ENCODE data around the gene MACROD2.

MACROD2 gene

DNA sequence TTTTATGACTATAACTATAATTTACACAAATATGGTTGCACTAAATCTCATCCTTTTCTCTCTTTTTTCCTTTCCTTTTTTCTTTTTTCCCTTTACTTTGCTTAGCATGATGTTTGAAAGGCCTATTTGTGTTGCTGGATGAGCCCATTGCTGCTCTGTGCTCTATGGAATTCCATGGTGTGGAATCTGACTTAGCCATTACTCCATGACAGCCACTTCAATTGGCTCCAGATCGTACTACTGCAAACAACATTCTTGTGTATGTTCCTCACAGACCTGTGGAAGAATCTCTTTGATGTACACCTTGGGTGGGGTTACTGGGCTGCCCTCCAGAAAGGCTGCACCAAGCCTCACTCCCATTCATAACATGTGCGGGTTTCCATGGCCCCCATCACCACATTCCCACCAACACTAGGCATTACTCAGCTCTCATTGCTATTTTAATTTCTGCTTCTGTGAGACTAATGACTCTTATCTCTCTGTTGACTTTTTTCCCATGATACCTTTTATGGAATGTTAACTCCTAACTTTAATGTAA lies 1598.9 kb downstream of the MACROD2 start:
- Histone ChIP-seq H3K36me3 (ENCODE audit: control insufficient read depth, insufficient read depth, low read length) (no peaks in the 10 kb centered on the region), H3K4me3 (replicated peaks; ENCODE audit: low read depth, low read length) (no peak overlapping the region), H3K27me3 (replicated peaks; ENCODE audit: control insufficient read depth, insufficient read depth, low read length) (no peaks in the 10 kb centered on the region)
- TF ChIP-seq, protein P1, sequence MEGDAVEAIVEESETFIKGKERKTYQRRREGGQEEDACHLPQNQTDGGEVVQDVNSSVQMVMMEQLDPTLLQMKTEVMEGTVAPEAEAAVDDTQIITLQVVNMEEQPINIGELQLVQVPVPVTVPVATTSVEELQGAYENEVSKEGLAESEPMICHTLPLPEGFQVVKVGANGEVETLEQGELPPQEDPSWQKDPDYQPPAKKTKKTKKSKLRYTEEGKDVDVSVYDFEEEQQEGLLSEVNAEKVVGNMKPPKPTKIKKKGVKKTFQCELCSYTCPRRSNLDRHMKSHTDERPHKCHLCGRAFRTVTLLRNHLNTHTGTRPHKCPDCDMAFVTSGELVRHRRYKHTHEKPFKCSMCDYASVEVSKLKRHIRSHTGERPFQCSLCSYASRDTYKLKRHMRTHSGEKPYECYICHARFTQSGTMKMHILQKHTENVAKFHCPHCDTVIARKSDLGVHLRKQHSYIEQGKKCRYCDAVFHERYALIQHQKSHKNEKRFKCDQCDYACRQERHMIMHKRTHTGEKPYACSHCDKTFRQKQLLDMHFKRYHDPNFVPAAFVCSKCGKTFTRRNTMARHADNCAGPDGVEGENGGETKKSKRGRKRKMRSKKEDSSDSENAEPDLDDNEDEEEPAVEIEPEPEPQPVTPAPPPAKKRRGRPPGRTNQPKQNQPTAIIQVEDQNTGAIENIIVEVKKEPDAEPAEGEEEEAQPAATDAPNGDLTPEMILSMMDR (IDR thresholded peaks at IDR 0.05; ENCODE audit: insufficient read depth, low read length, poor library complexity, severe bottlenecking) = no peak
- no peak for DNase-seq (ENCODE audit: extremely low read depth, insufficient read length)

DNA sequence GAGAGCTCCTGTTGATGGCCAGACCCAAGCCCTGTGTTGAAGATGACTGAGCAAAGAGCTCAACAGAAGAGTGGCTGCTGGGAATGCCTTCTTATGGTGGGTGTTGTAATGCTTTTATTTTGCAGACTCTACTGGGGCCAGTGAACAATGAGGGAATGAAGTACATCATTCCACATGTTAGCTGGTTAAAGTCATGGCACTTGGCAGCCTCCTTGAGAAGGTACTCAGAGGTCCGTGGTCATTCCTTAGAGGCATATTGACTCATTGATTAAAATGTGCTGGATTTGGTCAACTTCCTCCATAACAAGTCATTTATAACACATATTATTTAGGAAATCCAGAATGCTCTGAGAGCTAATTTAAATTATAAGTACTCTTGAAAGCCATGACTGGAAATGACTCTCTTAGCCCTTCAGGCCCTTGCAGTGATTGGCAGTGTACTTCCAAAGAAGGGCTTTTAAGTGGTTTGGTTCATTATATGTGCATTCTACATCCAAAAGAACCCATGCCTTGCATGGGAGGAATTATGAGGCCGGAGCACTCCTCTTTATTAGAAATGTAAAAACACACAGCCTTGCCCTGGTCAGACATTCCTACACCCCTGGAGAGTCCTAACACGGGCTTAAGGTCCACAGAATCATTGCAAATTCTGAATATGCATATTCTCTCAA lies 1601.0 kb downstream of the MACROD2 start:
- DNase-seq (ENCODE audit: extremely low read depth, insufficient read length) = no peak
- Histone ChIP-seq H3K4me3 (replicated peaks; ENCODE audit: low read depth, low read length) (no peak overlapping the region), H3K36me3 (ENCODE audit: control insufficient read depth, insufficient read depth, low read length) (no peaks in the 10 kb centered on the region), H3K27me3 (replicated peaks; ENCODE audit: control insufficient read depth, insufficient read depth, low read length) (no peaks in the 10 kb centered on the region; the same call in 1 of the 2 replicates)
- TF ChIP-seq, protein P1 (IDR thresholded peaks at IDR 0.05; ENCODE audit: insufficient read depth, low read length, poor library complexity, severe bottlenecking) = no peak

DNA sequence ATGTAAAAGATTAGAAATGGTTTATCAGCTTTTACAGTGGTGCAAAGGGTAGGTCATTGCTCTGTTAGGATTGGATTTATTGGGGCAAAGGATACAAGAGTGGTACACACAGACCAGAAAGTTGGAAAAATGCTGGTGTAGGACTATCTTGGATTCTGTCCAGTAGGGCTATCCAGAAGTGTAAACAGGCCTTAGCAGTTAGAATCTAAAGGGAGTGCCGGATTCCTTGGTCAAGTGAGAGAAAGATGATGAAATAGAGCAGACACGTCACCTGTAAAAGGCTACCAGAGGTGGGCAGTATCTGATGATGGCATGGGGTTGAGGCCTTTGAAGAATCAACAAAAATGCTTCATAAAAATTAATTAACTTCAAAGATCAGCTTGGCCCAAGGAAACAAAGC lies 1602.0 kb downstream of the MACROD2 start:
- H3K4me3 ChIP-seq (replicated peaks; ENCODE audit: low read depth, low read length) = no peak overlapping the region
- no peak for DNase-seq (ENCODE audit: extremely low read depth, insufficient read length)
- TF ChIP-seq, protein P1 (IDR thresholded peaks at IDR 0.05; ENCODE audit: insufficient read depth, low read length, poor library complexity, severe bottlenecking) = no peak

DNA sequence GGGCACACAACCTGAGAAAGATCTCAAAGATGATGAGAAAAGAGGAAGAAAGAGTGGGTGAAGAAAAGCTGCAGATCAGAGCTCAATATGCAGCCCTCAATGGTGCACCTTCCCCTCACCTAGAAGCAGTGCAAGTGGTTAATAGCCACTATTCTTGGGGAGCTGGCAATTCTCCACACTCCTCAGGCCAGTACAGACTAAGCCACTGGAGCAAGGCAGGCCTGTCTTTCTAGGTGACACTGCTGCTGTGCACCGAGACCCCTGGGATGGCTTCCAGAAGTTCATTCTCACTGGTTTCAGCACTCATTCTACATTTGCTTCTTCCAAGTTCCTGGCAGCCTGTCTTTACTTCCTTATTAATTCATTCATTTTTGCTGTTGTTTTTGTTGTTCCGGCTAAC lies 1604.6 kb downstream of the MACROD2 start:
- TF ChIP-seq, protein P1 (IDR thresholded peaks at IDR 0.05; ENCODE audit: insufficient read depth, low read length, poor library complexity, severe bottlenecking) = no peak
- no peaks in the 10 kb centered on the region for H3K36me3 ChIP-seq (ENCODE audit: control insufficient read depth, insufficient read depth, low read length)
- no peak for DNase-seq (ENCODE audit: extremely low read depth, insufficient read length)
- H3K4me3 ChIP-seq (replicated peaks; ENCODE audit: low read depth, low read length) = no peak overlapping the region
- H3K27me3 ChIP-seq (replicated peaks; ENCODE audit: control insufficient read depth, insufficient read depth, low read length) = no peaks in the 10 kb centered on the region; the same call in 1 of the 2 replicates

More for the DNA sequence above, 1602.0 kb downstream of the MACROD2 start:
- Histone ChIP-seq H3K27me3 (replicated peaks; ENCODE audit: control insufficient read depth, insufficient read depth, low read length) (no peaks in the 10 kb centered on the region; the same call in 1 of the 2 replicates), H3K36me3 (ENCODE audit: control insufficient read depth, insufficient read depth, low read length) (no peaks in the 10 kb centered on the region)

DNA sequence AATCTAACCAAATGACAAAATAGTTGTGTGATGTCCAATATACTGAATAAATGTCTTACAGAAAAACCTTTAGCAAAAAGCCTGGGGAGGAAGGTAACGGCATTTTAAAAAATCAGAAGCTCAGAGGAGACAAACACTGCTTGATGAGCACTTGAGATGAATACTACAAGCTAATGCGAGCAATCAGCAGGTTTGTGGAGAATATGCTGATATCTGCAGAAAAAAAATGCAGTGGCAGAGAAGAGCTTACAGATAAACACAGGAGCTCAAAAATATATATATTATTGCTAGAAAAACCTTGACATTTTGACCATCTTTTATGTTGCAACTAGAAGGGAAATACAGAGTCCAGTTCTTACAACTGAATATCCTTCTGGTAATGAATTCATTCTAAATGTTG lies 1605.2 kb downstream of the MACROD2 start:
- no peaks in the 10 kb centered on the region for H3K36me3 ChIP-seq (ENCODE audit: control insufficient read depth, insufficient read depth, low read length)
- H3K27me3 ChIP-seq (replicated peaks; ENCODE audit: control insufficient read depth, insufficient read depth, low read length) = no peaks in the 10 kb centered on the region; the same call in 1 of the 2 replicates
- TF ChIP-seq, protein P1 (IDR thresholded peaks at IDR 0.05; ENCODE audit: insufficient read depth, low read length, poor library complexity, severe bottlenecking) = no peak
- H3K4me3 ChIP-seq (replicated peaks; ENCODE audit: low read depth, low read length) = no peak overlapping the region
- DNase-seq (ENCODE audit: extremely low read depth, insufficient read length) = no peak

Data from GM06990 (cell line).